Activated CD4-positive, alpha-beta memory T cell treated with anti-CD3 and anti-CD28 coated beads for 36 hours (primary cell): Measurements from ENCODE around the gene TMCO4. TPM values are rescaled to one million over a fixed set of nuclear protein-coding genes. Genes with fewer than 3 reads are reported as not detected.

Experiments
- CTCF ChIA-PET: fragments of 350-600 bp; sonication (Branson Sonifier 250); formaldehyde crosslinking; loops from one replicate; lab custom pipeline; 2021; ENCODE audit warnings: antibody characterized with exemption, inconsistent platforms; lab: Charles Lee
- POLR2A ChIA-PET: fragments of 350-600 bp; sonication (Branson Sonifier 250); formaldehyde crosslinking; loops from one replicate; lab custom pipeline; 2021; ENCODE audit warnings: antibody characterized with exemption; lab: Charles Lee
- DNase-seq: peaks from one replicate; pipeline ENCODE4 v3.0.0-alpha.2; 2020
- H3K27ac Mint-ChIP-seq: one replicate; pipeline ENCODE4 v1.8.0; 2021; ENCODE audit warnings: mixed read lengths
- H3K27me3 Mint-ChIP-seq: one replicate; pipeline ENCODE4 v1.8.0; 2021; ENCODE audit warnings: mixed read lengths
- H3K36me3 Mint-ChIP-seq: one replicate; pipeline ENCODE4 v1.8.0; 2021; ENCODE audit warnings: mixed read lengths
- H3K4me1 Mint-ChIP-seq: one replicate; pipeline ENCODE4 v1.8.0; 2021; ENCODE audit warnings: low read depth, mixed read lengths
- H3K4me3 Mint-ChIP-seq: one replicate; pipeline ENCODE4 v1.8.0; 2021; ENCODE audit warnings: mild to moderate bottlenecking, mixed read lengths
- H3K9me3 Mint-ChIP-seq: one replicate; pipeline ENCODE4 v1.8.0; 2021; ENCODE audit warnings: mixed read lengths
- intact Hi-C: fragments of 100-400 bp; cut with micrococcal nuclease; formaldehyde crosslinking; loops from one replicate; pipeline ENCODE4 v1.15.1; 2023
- total RNA-seq, 2 experiments: library from RNA; stranded (reverse); gene quantifications; one replicate each; pipeline ENCODE4 v1.2.3, GENCODE V29; 2021

Gene TMCO4
- total RNA-seq, 2 experiments from 2014 or later: 18.3 to 19.7 TPM

DNA sequence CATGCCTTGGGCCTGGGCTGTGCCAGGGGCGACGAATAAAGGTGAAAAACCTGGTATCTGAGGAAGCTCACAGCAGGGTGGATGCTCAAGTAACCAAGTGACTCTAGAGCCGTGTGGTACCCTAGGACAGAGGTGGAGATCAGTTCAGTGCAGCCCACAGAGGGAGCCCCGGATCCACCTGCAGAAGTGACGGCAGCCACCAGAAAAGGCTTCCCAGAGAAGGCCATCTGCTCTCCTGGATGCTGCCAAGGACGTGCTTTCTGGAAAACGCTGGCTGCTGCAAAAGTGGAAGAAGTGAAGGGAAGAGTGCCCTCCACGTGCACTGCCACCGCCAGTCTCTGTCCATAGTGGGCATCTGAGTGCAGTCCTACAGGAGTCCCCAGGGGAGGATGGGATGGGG, 27.7 kb downstream of the TMCO4 start:
- Mint-ChIP-seq H3K4me3 (no peak overlapping the region), H3K27me3 (no peaks in the 10 kb centered on the region), H3K9me3 (no peaks in the 10 kb centered on the region), H3K4me1 (no peaks in the 10 kb centered on the region), H3K36me3 (peaks cover 14% of the 10 kb centered on the region), H3K27ac (no peak overlapping the region)
- ChIA-PET POLR2A (no interaction called here), CTCF (no interaction called here)
- intact Hi-C loops: no loop called here
- no peak for DNase-seq

DNA sequence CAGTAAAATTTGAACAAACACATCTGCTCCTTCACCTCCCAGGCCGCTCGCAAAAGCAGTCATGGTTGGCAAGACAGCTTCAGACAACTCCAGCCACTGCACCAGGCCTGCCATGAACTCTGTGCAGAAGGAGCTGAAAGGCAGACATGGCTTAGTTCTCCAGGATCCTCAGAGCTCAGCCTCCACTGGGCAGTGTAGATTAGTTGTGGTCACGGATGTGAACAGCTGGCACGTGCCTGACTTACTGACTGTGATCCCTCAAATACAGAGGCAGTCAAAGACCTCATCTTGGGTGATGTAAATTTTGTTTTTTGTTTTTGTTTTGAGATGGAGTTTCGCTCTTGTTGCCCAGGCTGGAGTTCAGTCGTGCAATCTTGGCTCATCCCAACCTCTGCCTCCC, 28.4 kb downstream of the TMCO4 start:
- intact Hi-C loops: no loop called here

GRCh38 chr1:19770436-19771190, 29.1 kb downstream of the TMCO4 start:
- ChIA-PET POLR2A (no interaction called here), CTCF (interaction anchor here (0.6 to 0.9 kb wide), 3 partner anchors 11 to 111 kb away, joined by 3 to 4 read pairs (median 3); partner anchors contain the start of gene OTUD3)
- H3K9me3 Mint-ChIP-seq: no peaks in the 10 kb centered on the region
- H3K4me3 Mint-ChIP-seq: no peak overlapping the region
- no peaks in the 10 kb centered on the region for H3K27me3 Mint-ChIP-seq
- peaks cover 11% of the 10 kb centered on the region for H3K4me1 Mint-ChIP-seq
- DNase-seq: no peak
- intact Hi-C loops: no loop called here
- peaks cover 13% of the 10 kb centered on the region for H3K36me3 Mint-ChIP-seq
- no peak overlapping the region for H3K27ac Mint-ChIP-seq

More for the DNA sequence above, 28.4 kb downstream of the TMCO4 start:
- H3K27ac Mint-ChIP-seq: no peak overlapping the region
- ChIA-PET CTCF (interaction anchor here (0.6 to 0.9 kb wide), 2 partner anchors 10 to 111 kb away, joined by 3 to 4 read pairs; partner anchors contain the start of gene OTUD3), POLR2A (no interaction called here)
- H3K9me3 Mint-ChIP-seq: no peaks in the 10 kb centered on the region
- H3K4me3 Mint-ChIP-seq: no peak overlapping the region
- DNase-seq: no peak
- H3K4me1 Mint-ChIP-seq: peaks cover 4% of the 10 kb centered on the region
- H3K27me3 Mint-ChIP-seq: no peaks in the 10 kb centered on the region
- peaks cover 13% of the 10 kb centered on the region for H3K36me3 Mint-ChIP-seq

DNA sequence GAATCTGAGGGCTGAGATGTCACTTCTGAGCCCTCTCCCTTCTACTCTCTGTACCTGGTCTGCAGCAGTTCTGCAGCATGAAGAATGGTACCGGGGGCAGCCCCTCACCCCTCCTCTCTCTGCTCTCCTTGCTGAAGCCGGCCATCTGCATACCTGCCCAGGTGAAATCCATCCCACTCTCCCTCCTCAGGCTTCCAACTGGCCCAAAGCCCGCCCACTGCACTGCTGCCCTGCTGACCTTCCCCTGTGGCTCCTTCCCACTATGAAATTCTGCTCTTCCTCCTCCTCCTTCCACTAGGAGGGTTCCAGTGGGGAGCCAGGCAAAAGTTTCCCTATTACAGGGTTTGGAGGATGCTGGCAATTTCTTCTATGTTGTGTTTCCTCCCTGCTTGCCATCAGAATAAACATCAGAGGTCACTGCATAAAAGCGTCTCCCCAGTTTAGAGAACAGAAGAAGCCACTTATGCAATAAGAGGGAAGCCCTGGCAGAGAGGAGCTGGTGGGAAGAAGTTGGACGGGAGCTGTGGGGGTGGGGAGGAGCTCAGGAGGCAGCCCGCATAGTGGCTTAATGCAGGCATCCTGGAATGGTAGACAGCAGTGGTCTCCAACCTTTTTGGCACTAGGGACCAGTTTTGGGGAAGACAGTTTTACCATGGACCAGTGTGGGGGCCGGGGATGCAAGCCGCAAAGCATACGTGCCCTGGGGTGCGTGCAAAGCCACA, 30.3 kb downstream of the TMCO4 start:
- DNase-seq: no peak
- Mint-ChIP-seq H3K4me1 (peaks cover 20% of the 10 kb centered on the region), H3K36me3 (peaks cover 15% of the 10 kb centered on the region), H3K27me3 (no peaks in the 10 kb centered on the region), H3K27ac (no peak overlapping the region), H3K4me3 (no peak overlapping the region), H3K9me3 (no peaks in the 10 kb centered on the region)
- CTCF ChIA-PET: no interaction called here
- POLR2A ChIA-PET: no interaction called here
- intact Hi-C loops: loop anchor here (5.0 kb wide), 1 partner anchor 33 kb away; no protein-coding TSS in a partner anchor

DNA sequence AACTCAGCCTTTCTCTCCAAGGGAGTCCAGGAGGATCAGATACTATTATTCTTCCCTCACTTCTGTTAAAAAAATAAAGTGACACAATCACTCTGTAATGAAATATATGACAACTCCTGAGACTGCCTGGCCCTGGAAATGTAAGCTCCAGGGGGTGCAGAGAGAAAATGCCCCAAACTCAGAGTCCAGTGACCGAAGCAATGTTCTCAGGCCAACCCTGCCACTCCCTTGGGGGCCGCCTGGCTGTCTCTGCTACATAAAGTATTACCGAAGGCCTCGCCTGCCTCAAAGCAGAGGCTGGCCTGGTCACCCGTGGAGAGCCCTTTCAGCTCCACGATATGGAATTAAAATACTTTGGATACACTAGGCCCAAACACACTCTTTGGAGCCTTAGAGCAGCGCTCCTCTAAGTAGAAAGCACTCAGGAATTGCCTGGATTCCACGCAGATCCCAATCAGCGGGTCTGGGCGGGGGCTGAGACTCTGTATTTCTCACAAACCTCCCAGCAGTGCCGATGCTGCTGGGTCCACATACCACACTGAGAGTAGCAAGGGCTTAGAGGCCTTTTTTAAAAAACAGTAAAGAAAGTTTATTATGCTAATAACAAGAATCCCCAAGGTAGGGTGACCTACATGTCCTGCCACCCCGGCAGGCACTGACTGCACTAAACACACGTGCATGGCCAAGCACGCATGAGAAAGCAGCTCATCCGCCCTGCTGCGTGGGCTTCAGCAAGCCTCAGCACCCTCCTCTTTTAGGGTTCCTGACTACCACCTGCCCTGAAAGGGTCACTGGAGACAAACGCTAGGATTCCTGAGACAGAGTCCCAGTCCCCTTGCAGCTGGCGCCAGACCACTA, 31.1 kb downstream of the TMCO4 start:
- Mint-ChIP-seq H3K36me3 (peaks cover 14% of the 10 kb centered on the region), H3K27ac (no peak overlapping the region)
- CTCF ChIA-PET: interaction anchor here (0.6 kb wide), 1 partner anchor 47 kb away, joined by 3 read pairs; the partner anchor contains the start of gene RNF186

GRCh38 chr1:19765623-19766022, 34.1 kb downstream of the TMCO4 start:
- H3K27me3 Mint-ChIP-seq: no peaks in the 10 kb centered on the region
- H3K4me3 Mint-ChIP-seq: no peak overlapping the region
- peak; percentile 77 for DNase-seq
- ChIA-PET CTCF (interaction anchor here (0.9 to 1.5 kb wide), 5 partner anchors 44 to 105 kb away, joined by 3 to 5 read pairs (median 5); no protein-coding TSS in a partner anchor), POLR2A (interaction anchor here (1.0 to 1.5 kb wide), 2 partner anchors 46 to 50 kb away, joined by 3 read pairs; no protein-coding TSS in a partner anchor)
- no peaks in the 10 kb centered on the region for H3K9me3 Mint-ChIP-seq
- H3K4me1 Mint-ChIP-seq: peaks cover 20% of the 10 kb centered on the region
- H3K27ac Mint-ChIP-seq: peak overlapping the region; percentile 79
- peaks cover 7% of the 10 kb centered on the region for H3K36me3 Mint-ChIP-seq
- intact Hi-C loops: loop anchor here (1.0 to 5.0 kb wide), 2 partner anchors 37 to 50 kb away; no protein-coding TSS in a partner anchor

More for the DNA sequence above, 31.1 kb downstream of the TMCO4 start:
- DNase-seq: no peak
- no peak overlapping the region for H3K4me3 Mint-ChIP-seq
- H3K4me1 Mint-ChIP-seq: peaks cover 20% of the 10 kb centered on the region
- H3K27me3 Mint-ChIP-seq: no peaks in the 10 kb centered on the region
- H3K9me3 Mint-ChIP-seq: no peaks in the 10 kb centered on the region
- intact Hi-C loops: loop anchor here (5.0 kb wide), 1 partner anchor 34 kb away; no protein-coding TSS in a partner anchor
- POLR2A ChIA-PET: interaction anchor here (0.6 kb wide), 1 partner anchor 24 kb away, joined by 3 read pairs; no protein-coding TSS in a partner anchor

- Mint-ChIP-seq H3K9me3 (no peaks in the 10 kb centered on the region), H3K27ac (peak overlapping the region; percentile 79), H3K4me1 (peaks cover 20% of the 10 kb centered on the region), H3K36me3 (peaks cover 6% of the 10 kb centered on the region), H3K4me3 (peak overlapping the region; percentile 27), H3K27me3 (no peaks in the 10 kb centered on the region)
- DNase-seq: peak; percentile 54
- CTCF ChIA-PET: interaction anchor here (0.9 to 1.5 kb wide), 4 partner anchors 44 to 104 kb away, joined by 3 to 5 read pairs (median 5); no protein-coding TSS in a partner anchor
- POLR2A ChIA-PET: interaction anchor here (1.0 to 1.5 kb wide), 2 partner anchors 47 to 49 kb away, joined by 3 read pairs; no protein-coding TSS in a partner anchor
- intact Hi-C loops: loop anchor here (1.0 to 5.0 kb wide), 3 partner anchors 37 to 54 kb away; no protein-coding TSS in a partner anchor
These were observed 34.9 kb downstream of the TMCO4 start for GRCh38 chr1:19764848-19765247.

DNA sequence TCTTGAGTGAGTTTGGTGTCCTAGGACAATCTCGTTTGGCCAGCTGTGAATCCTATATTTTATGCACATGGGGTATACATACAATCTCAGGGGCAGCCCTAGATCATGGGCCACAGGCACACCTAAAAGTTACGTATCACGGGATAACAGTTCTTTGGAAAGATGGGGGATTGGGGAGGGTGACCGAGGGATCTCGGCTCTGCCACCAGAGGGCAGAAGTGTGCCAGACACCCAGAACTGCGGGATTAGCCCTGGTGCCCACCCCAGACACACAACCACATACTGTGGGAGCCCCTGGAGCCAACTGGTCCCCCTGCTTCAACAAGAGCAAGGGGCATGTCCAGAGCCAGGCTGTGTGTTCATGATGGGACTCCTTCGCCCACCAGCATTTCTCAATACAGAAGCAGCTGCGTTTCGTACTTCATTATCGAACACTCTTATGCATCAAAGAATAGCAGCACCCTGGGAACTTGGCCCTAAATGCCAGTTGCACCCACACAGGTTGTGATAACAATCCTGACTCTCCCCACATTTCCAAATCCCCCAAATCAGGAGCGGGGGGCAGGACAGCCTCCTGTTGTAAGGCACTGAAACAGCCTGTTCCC, 37.4 kb downstream of the TMCO4 start:
- Mint-ChIP-seq H3K4me3 (no peak overlapping the region), H3K9me3 (no peaks in the 10 kb centered on the region), H3K27ac (no peak overlapping the region), H3K36me3 (peaks cover 2% of the 10 kb centered on the region), H3K27me3 (no peaks in the 10 kb centered on the region), H3K4me1 (peaks cover 20% of the 10 kb centered on the region)
- intact Hi-C loops: loop anchor here (1.0 kb wide), 1 partner anchor 49 kb away; no protein-coding TSS in a partner anchor
- CTCF ChIA-PET: interaction anchor here (0.6 to 3.4 kb wide), 21 partner anchors 9 to 1284 kb away, joined by 3 to 43 read pairs (median 4); partner anchors contain the start of genes OTUD3 and RNF186
- DNase-seq: peak; percentile 50
- POLR2A ChIA-PET: no interaction called here

- H3K27ac Mint-ChIP-seq: no peak overlapping the region
- intact Hi-C loops: no loop called here
These were observed 40.0 kb downstream of the TMCO4 start for GRCh38 chr1:19759740-19760089.

DNA sequence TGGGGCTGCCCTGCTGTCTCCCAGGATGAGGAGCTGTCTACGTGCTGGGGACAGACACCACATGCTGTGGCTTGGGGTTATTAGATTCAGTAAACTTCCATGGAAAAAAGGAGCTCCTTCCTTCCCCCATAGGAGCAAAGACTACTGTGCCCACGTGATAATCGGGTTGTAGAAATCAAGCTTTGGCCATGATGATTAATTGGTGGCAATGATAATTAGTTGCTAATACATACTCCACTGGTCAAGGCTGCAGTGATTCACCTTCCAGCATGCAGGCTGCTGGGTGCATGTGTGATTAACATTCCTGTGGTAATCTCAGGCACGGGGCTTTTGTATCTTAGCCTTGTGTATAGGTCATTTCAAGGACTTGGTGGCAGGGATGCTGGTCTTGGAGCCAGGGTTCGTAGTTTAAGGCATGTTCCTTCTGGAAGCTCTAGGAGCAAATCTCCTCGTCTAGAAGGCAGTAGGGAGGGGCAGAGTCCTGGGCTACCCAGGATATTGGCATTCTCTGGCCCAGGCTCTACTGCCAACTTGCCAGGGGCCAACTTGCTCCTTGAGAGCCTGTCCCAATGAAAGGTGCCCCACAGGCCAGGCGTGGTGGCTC, 41.4 kb downstream of the TMCO4 start:
- Mint-ChIP-seq H3K4me3 (no peak overlapping the region), H3K36me3 (peaks cover 4% of the 10 kb centered on the region), H3K27ac (no peak overlapping the region), H3K4me1 (no peaks in the 10 kb centered on the region), H3K27me3 (no peaks in the 10 kb centered on the region), H3K9me3 (no peaks in the 10 kb centered on the region)
- intact Hi-C loops: no loop called here
- POLR2A ChIA-PET: interaction anchor here (0.6 kb wide), 1 partner anchor 267 kb away, joined by 3 read pairs; no protein-coding TSS in a partner anchor
- DNase-seq: no peak
- CTCF ChIA-PET: interaction anchor here (0.6 to 1.2 kb wide), 2 partner anchors 96 to 1489 kb away, joined by 4 read pairs; no protein-coding TSS in a partner anchor

More at GRCh38 chr1:19759740-19760089, 40.0 kb downstream of the TMCO4 start:
- H3K27me3 Mint-ChIP-seq: no peaks in the 10 kb centered on the region
- POLR2A ChIA-PET: no interaction called here
- CTCF ChIA-PET: interaction anchor here (0.7 to 1.6 kb wide), 3 partner anchors 9 to 52 kb away, joined by 3 to 6 read pairs (median 6); no protein-coding TSS in a partner anchor
- no peak overlapping the region for H3K4me3 Mint-ChIP-seq
- H3K4me1 Mint-ChIP-seq: peaks cover under 1% of the 10 kb centered on the region
- peaks cover 4% of the 10 kb centered on the region for H3K36me3 Mint-ChIP-seq
- DNase-seq: no peak
- no peaks in the 10 kb centered on the region for H3K9me3 Mint-ChIP-seq
